NB4 (cell line): Measurements from ENCODE around the gene KLHL25.

Experiments used
- MYC ChIP-seq: IDR thresholded peaks from 2 replicates; pipeline ENCODE4 v1.6.1; 2011; ENCODE audit warnings: low read depth, low read length
- POLR2A ChIP-seq: IDR thresholded peaks from 2 replicates; pipeline ENCODE4 v1.6.1; 2011; ENCODE audit warnings: mild to moderate bottlenecking; ENCODE audit not compliant: insufficient read length; ENCODE audit errors: extremely low read depth
- TF ChIP-seq, protein P1 (sequence below): IDR thresholded peaks from one replicate; pipeline ENCODE4 v1.5.1; 2012; ENCODE audit warnings: low read depth, low read length
- TF ChIP-seq, protein P2 (sequence below): IDR thresholded peaks from 2 replicates; pipeline ENCODE4 v1.6.1; 2011; ENCODE audit warnings: low read depth, low read length

GRCh38 chr15:85793641-85794597, 806 bp downstream of the KLHL25 start:
- TF ChIP-seq, protein P1, sequence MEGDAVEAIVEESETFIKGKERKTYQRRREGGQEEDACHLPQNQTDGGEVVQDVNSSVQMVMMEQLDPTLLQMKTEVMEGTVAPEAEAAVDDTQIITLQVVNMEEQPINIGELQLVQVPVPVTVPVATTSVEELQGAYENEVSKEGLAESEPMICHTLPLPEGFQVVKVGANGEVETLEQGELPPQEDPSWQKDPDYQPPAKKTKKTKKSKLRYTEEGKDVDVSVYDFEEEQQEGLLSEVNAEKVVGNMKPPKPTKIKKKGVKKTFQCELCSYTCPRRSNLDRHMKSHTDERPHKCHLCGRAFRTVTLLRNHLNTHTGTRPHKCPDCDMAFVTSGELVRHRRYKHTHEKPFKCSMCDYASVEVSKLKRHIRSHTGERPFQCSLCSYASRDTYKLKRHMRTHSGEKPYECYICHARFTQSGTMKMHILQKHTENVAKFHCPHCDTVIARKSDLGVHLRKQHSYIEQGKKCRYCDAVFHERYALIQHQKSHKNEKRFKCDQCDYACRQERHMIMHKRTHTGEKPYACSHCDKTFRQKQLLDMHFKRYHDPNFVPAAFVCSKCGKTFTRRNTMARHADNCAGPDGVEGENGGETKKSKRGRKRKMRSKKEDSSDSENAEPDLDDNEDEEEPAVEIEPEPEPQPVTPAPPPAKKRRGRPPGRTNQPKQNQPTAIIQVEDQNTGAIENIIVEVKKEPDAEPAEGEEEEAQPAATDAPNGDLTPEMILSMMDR: no peak
- TF ChIP-seq, protein P2, sequence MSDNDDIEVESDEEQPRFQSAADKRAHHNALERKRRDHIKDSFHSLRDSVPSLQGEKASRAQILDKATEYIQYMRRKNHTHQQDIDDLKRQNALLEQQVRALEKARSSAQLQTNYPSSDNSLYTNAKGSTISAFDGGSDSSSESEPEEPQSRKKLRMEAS: no peak
- TF ChIP-seq POLR2A: no peak
- TF ChIP-seq MYC: no peak
